AG09319 (cell line): ENCODE measurements around the gene PDE2A.

ENCODE experiments used
- DNase-seq: peaks from one replicate; pipeline ENCODE4 v3.0.0-alpha.2; 2010; ENCODE audit warnings: low read depth; ENCODE audit errors: extremely low read depth
- TF ChIP-seq, protein P1 (sequence below): IDR thresholded peaks from 2 replicates; pipeline ENCODE4 v1.5.1; 2011; ENCODE audit warnings: low read depth, mild to moderate bottlenecking, inconsistent platforms, low read length, moderate library complexity

Gene PDE2A

DNA sequence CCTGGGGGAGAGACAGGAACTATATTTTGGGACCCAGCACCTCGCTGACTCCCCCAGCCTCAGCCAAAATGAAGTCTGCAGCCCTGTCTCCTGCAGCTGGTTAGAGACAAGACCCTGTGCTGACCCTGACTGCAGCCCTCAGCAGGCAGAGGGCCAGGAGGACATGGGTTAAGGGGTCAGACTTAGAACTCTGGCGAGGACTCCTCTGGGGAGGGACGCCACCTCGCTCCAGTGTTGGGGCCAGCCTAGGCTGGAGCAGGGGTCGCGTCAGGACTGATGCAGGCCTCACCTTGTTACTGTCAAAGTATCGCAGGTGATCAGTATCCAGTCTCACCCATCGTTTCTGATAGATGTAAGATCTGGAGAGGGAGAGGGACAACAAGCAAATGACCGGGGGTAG is 36.9 kb upstream of the PDE2A start:
- TF ChIP-seq, protein P1, sequence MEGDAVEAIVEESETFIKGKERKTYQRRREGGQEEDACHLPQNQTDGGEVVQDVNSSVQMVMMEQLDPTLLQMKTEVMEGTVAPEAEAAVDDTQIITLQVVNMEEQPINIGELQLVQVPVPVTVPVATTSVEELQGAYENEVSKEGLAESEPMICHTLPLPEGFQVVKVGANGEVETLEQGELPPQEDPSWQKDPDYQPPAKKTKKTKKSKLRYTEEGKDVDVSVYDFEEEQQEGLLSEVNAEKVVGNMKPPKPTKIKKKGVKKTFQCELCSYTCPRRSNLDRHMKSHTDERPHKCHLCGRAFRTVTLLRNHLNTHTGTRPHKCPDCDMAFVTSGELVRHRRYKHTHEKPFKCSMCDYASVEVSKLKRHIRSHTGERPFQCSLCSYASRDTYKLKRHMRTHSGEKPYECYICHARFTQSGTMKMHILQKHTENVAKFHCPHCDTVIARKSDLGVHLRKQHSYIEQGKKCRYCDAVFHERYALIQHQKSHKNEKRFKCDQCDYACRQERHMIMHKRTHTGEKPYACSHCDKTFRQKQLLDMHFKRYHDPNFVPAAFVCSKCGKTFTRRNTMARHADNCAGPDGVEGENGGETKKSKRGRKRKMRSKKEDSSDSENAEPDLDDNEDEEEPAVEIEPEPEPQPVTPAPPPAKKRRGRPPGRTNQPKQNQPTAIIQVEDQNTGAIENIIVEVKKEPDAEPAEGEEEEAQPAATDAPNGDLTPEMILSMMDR: no peak
- DNase-seq: no peak

DNA sequence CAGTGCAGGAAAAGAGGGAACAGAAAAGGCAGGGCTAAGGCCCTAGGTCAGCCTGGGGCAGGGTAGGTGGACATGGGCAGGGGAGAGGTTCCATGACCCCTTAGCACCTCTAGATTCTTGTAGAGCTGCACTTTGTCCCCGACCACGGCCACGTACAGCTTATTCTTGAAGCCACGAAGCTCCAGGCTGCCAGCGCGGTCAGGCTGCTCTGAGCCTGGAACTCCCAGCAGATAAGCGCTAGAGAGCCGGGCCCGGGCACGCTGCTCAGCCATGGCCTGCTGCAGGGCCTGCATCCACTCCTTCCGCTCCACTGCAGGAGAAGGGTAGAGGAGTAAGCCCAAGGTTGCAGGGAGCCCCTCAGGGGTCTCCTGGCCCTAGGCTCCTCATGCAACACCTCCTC is 36.1 kb upstream of the PDE2A start:
- no peak for DNase-seq
- TF ChIP-seq, protein P1: no peak

DNA sequence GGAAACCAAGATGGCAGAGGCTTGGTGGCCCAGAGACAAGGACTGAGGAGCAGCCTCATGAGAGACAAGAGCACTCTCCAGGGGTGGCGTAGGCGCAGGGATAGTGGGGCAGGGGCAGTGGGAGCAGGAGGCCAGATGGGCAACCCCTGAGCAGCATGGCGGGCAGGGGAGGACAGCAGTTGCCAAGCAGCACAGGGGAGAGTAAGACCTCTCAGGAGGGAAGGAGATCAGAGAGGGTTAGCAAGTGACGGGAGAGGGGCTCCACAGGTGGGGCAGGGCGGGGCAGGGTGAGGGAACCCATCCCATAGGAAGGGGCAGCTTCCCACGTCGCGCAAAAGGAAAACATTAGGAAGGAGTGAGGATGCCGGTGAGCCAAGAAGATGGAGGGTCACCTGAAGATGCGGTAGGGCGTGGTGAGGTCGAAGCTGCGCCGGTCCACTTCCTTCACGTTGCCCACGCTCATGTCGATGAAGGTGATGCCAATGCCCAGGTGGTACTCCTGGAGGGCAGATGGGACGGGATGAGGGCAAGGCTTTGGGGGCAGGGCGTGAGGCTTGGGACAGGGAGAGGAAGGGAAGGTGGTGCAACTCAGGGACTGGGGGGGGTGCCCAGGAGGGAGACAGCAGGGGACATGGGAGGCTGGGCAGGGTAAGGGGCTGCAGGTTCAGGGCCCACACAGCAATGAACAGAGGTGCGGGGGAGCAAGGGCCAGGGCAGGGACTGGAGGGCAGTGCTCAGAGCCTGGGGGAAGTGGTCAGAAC is 35.4 kb upstream of the PDE2A start:
- no peak for DNase-seq

DNA sequence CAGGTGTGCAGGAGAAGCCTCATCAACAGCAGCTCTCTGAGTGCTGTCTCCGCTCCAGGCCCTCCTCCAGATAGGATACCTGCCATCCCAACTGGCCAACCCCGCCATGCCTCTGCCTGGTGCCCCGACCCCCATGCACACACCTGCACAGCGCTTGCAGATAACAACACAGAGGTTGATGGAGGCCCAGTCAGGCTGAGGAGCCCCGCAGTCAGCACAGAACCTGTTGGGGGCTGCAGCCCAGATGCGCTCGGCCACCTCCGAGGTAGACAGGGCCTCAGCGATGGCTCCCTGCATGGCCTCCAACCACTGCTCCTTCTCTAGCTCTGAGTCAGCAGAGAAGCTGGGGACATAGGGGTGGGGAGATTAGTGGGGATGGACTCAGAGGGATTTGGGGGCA is 32.8 kb upstream of the PDE2A start:
- DNase-seq: no peak
- TF ChIP-seq, protein P1: no peak

More for the DNA sequence above, 35.4 kb upstream of the PDE2A start:
- TF ChIP-seq, protein P1: no peak

DNA sequence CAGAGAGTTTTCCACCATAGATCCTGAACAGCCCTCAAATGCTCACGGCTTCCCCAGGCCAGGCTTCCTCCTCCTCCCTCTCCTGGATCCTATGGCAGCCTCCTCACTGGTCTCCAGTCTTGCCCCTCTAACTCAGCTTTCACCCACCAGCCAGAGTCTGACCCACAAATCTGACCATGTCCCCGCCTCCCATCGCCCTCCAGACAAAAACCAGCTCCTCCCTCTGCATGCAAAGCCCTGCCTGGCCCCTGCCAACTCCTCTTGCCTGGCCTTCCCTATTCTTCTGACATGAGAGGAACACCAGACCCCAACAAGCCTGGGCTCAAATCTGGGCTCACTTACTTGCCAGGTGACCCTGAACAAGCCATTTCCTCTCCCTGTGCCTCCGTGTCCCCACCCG is 32.4 kb upstream of the PDE2A start:
- no peak for DNase-seq
- TF ChIP-seq, protein P1: no peak

DNA sequence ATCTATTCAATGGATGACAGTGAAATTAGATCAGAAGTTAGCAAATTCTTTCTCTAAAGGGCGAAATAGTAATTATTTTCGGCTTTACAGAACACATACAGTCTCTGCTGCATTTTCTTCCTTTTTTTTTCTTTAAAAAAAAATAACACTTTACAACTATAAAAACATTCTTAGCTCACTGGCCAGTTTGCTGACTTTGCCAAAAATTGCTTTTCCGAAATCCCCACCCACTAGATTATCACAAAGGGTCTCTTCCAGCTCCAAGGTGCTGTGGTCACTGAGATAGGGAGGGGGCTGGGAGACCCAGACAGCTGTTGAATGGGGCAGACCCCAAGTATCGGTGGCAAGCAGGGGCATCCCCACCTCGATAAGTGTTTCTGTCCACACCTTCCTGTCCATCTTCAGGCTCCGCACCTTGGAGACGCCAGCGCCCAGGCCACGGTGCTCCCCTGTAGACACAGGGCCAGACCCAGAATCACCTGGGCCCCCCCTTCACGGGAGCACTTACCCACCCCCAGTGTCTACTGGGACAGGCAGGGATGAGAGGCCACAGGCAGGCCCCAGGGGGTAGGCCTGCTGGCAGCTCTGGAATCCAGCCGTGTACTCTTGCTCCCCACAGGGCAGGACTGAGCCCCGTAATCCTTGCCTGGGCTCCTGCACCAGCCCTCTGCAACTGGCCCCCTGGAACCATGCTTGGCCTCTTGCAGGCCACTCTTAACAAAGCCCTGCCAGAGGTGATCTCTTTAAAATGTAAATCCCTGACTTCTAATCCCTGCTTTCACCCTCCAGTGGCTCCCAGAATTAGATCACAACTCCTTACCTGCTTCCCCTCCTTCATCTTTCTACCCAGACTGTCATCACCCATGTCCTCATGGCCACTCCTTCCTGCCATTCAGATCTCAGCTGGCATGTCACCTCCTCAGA is 31.5 kb upstream of the PDE2A start:
- TF ChIP-seq, protein P1: no peak

DNA sequence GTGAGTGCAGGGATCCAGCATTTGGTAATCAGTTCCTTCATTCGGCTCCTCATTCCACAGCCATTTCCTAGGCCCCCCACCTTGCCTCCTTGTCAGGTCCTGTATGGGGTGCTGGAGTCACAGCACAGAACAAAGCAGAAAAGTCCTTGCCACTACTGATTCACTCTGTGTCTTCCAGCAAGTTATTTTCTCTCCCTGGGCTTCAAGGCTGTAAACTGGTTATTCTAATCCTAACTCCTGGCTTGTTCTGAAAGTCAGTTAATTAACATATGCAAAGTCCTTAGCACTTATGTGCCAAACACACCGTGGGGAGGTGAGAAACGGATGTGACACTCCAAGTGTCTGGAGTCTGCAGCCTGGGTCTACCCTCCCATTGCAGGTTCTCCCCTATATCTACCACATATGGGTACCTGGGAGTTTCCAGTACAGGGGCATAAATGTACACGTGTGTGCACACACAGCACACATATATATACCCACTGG is 30.6 kb upstream of the PDE2A start:
- TF ChIP-seq, protein P1: no peak
- no peak for DNase-seq

More for the DNA sequence above, 31.5 kb upstream of the PDE2A start:
- DNase-seq: no peak
